ENCODE data around the gene PDCD6IP.
"Not testable (repeated sequence)": the region's sequence is repeated elsewhere in the genome, so short reads cannot be mapped to it uniquely, and the experiment has no call there.

The PDCD6IP gene, protein sequence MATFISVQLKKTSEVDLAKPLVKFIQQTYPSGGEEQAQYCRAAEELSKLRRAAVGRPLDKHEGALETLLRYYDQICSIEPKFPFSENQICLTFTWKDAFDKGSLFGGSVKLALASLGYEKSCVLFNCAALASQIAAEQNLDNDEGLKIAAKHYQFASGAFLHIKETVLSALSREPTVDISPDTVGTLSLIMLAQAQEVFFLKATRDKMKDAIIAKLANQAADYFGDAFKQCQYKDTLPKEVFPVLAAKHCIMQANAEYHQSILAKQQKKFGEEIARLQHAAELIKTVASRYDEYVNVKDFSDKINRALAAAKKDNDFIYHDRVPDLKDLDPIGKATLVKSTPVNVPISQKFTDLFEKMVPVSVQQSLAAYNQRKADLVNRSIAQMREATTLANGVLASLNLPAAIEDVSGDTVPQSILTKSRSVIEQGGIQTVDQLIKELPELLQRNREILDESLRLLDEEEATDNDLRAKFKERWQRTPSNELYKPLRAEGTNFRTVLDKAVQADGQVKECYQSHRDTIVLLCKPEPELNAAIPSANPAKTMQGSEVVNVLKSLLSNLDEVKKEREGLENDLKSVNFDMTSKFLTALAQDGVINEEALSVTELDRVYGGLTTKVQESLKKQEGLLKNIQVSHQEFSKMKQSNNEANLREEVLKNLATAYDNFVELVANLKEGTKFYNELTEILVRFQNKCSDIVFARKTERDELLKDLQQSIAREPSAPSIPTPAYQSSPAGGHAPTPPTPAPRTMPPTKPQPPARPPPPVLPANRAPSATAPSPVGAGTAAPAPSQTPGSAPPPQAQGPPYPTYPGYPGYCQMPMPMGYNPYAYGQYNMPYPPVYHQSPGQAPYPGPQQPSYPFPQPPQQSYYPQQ

DNA sequence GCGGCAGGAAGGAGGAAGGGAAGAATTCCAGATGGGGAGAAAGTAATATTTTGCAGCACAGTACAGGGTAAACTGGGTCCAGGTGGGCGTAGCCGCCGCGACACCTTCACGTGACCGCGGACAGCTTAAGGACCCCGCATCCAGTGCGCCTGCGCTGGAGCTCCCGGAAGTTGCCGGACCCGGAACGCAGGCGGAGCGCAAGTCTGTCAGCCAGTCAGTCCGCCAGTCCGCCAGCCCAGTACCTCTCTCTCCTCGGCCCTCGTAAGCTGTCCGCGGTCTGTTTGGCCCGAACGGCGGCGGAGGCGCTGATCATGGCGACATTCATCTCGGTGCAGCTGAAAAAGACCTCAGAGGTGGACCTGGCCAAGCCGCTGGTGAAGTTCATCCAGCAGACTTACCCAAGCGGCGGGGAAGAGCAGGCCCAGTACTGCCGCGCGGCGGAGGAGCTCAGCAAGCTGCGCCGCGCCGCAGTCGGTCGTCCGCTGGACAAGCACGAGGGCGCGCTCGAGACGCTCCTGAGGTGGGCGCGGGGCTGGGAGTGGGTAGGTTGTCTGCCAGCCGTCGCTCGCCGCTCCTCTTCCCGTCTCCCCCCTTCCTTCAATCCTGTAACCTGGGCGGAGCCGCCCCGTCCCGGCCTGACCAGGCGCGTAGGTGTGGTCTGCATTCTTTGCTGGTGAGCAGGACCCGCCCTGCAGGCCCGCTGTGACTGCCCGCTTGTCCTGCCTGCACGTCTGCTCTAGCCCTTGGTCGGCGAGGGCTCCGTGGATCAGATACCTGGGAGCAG is at the start of gene PDCD6IP:
Gene PDCD6IP, plus strand, starts transcription at position 213 of the 784 bp plus-strand sequence. Its CDS starts 99 bp downstream, at position 312.
- peak; percentile 17 to 83 for DNase-seq

DNA sequence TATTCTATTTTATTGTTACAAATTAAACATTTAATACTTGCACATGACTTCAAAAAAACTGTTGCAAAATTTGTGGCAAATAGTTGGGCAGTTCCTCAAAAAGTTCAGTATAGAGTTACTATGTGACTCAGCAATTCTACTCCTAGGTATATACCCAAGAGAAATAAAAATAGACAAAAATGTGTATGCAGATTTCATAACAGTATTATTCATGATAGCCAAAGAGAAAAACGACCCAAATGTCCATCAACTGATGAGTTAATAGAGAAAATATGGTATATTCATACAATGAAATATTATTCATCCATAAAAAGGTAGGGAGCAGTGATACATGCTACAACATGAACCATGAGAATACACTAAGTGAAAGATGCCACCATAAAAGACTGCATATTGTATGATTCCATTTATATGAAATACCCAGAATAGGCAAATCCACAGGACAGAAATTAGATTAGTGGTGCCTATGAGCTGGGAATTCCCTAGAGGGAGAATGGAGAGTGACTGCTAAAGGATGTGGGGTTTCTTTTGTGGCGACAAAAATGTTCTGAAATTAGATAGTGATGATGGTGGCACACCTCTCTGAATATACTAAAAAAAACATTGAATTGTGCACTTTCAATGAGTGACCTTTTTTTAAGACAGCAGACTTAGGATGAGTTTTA is 48.8 kb upstream of the PDCD6IP start:
- no peak for DNase-seq

DNA sequence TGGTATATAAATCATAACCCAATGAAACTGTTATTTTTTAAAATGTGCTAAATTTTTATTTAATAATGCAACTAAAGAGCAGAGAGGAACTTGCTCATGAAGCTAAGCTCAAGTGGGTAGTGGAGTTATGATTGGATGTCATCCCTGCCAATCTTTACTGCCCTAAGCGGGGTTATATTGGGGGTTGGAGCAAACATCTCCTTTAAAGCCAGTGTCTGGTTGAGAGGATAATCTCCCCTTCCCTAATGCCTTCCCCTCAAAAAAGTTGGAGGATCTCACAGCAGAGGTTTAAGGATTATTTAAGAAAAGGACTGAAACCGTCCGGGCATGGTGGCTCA is 48.2 kb upstream of the PDCD6IP start:
- no peak for DNase-seq

DNA sequence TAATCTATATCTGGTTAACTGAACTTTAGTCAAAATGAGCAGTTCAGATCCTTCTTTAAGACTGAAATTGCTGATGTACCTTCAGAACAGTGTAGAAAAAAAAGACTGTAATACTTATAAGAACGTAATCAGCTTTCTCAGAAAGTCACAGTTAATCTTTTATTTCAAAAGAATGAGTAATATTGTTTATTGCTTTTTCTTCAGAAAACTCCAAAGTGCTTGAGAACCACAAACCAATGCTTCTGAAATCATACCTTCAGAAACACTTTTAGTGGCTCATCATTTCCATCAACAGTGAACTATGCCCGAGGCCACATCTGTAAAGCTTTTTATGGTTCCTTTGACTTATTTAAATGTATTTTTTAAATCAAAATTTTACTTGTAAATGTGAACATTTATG is 47.1 kb upstream of the PDCD6IP start:
- no peak for DNase-seq

DNA sequence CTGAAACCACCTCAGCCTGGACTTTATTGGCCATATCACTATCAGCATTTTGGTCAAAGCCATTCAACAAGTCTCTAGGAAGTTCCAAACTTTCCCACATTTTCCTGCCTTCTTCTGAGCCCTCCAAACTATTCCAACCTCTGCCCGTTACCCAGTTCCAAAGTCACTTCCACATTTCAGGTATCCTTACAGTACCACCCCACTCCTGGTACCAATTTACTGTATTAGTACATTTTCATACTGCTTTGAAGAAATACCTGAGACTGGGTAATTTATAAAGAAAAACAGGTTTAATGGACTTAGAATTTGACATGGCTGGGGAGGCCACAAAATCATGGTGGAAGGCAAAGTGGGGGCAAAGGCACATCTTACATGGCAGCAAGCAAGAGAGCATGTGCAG is 44.0 kb upstream of the PDCD6IP start:
- DNase-seq = not testable (repeated sequence)

DNA sequence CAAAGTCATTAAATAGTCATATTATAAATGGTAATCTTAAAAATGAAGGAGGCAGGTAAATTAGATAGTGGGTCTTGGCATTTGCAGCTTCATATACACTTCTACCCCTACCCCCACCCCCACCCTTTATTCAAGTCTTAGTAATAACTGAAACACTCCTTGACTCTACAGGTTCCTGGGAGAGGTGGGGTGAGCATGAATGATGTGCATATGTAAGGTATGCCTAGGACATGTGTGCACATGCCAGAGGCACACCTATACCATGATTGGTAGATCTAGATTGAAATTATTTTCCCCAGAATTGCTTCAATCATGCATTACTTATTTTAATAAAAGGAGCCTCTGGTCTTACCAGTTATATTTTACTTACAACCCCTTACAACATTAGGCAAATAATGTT is 40.1 kb upstream of the PDCD6IP start:
- DNase-seq = no peak

DNA sequence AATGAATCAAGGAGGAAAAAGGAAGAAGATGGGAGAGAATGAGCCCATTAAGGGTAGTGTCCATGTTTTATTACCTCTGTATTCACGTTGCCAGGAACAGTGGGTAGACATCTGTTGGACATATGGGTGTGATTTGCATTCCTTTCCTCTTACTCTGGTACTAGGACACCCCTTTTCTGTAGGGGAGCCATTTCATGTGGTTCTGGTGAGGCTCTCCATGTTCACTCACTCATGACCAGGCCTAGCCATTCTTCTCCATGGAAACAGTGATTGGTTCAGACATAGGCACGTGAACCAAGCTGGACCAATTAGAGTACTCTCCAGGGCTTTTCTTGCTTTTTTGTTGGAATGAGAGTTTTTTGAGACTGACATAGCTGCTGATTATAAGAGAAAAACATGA is 39.6 kb upstream of the PDCD6IP start:
- no peak for DNase-seq

DNA sequence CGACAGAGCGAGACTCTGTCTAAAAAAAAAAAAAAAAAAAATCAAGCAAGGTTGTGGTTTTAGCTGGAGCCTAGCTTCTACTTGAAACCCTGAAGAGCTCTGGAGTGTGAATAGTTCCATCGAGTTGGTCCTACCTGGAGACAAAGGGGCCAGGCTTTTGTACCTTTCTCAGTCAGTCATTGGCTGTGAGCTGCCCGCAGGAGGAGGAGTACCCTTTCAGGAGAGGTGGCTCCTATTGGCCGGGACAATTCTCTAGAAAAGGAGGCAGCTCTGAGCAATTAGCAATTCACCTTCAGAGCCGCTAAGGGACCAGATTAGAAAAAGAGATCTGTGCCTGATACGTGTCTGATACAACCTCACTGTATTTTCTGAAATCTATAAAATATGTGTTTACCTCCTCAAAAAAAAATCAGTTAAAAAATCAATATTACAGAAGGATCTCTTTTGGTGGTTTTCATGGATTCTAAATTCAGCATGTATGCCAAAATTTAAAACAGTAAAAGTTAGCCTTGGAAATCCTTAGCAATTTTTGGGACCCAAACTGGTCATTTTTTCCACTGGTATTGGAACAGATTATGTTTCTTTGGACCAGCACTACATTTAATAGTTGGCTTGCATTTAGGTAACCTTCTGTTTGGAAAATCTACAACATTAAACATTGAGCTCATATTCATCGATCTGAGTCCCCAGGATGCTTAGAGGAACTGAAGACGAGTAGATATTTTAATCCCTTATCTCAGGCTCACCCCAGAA is 29.7 kb upstream of the PDCD6IP start:
- DNase-seq = no peak

DNA sequence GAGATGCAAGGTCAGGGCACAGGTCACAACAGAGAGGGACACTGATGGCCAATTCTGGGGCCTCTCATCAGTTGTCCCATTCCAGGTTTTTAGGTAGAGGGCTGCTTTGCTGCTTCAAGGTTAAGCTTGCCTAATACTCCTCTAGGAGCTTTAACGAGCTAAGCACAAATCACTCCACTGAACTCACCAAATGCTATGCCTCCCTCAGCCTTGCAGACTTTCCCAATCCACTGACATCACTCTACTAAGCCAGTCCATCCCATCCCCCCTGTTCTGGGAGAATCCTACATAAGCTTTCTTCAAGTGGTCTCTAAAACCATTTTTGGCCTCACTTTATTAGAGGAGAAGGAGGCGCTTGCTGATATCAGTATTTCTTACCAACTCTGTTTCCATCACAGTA is 24.8 kb upstream of the PDCD6IP start:
- DNase-seq = no peak

DNA sequence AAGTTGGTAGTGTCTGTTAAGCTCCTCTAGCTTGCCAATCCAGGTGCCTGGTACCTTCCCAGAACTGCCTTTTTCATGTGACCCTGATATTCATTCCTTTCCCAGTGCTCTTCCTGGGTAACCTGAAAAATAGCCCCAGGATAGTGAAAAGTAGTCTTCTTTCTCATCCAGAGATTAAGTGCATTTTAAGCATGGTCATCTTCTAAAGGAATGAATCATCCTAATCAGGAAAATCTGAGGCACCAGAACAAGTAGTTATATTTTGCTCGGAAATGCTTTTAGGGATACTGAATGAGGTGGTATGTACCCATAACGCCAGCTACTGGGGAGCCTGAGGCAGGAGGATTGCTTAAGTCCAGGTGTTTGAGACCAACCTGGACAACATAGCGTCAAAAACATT is 23.1 kb upstream of the PDCD6IP start:
- no peak for DNase-seq

DNA sequence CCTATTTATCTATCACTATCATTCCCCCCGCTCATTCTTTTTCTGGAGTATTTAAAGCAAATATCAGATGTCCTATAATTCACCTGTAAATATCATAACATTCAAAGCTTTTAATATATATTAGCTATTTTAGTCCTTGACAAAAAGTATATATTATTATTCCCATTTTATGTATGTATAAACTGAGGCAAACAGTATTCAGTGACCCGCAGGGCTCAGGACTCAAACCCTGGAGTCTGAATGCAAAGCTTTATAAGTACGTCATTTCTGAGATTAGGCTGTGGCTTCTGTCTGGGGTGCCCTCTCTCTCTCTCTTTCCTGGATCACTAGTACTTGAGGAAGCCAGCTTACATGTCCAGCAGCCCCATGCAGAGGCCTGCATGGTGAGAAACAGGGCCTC is 20.4 kb upstream of the PDCD6IP start:
- no peak for DNase-seq

DNA sequence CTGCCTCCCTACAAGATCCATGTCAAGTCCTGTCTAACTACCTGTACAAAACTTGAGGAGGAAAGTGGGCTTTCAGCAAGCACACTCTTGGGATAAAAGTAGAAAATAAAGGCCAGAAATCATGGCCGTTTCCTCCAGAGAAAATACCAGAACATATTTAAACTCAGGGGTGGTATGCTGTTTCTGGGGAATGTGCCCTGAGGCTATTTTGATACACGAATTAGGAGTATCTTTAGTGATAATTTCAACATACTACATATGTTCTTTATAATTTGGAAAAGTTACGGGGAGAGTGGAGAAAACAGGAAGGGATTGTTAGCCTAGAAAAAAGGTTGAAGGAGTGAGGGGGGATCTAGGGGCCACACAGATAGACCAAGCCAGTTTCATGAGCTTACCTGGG is 18.7 kb upstream of the PDCD6IP start:
- no peak for DNase-seq

DNA sequence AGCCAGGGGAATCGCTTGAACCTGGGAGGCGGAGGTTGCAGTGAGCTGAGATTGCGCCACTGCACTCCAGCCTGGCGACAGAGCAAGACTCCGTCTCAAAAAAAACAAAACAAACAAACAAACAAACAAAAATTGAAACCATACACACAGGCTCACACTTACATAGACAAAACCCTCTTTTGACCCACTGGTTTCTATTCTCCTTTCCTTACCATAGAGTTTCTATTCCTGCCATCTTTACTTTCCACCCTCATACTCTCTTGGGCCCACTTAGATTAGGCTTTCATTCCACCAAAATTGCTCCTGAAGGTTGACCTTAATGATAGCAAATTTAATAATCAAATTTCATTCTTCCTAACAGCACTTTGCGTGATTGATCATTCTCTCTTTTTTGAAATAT is 17.0 kb upstream of the PDCD6IP start:
- not testable (repeated sequence) for DNase-seq

DNA sequence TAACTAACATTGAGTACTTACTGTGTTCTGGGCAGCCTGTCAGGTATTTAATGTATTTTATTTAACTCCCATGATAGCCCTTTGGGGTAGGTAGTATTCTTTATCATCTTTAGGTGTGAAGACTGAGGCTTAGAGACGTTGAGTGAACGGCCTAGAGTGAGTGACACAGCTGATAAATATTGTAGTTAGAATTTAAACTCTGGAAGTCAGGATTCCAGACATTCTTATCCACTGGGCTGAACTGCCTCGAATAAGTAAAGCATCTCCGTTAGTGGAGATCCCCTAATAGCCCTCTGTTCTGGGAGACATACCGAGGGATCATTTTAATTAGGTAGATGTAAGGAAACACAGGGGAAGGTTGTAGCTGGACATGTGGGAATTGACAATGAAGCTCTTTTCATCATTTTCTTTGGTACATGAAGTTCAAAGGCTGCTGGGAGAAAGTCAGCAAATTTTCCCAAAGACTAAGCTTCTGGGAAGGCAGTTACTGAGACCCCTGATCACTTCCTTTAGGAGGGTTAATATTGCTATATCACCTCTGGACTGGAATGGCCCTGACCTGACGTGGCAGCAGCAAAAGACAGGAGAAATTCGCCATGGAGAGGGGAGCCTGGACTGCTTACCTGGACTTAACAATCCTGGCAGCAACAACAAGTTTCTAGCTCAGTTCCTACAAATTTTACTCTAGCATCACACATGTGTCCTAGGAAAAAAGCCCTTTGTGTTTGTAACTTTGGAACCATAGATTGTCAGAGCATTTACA is 11.7 kb upstream of the PDCD6IP start:
- DNase-seq = no peak

DNA sequence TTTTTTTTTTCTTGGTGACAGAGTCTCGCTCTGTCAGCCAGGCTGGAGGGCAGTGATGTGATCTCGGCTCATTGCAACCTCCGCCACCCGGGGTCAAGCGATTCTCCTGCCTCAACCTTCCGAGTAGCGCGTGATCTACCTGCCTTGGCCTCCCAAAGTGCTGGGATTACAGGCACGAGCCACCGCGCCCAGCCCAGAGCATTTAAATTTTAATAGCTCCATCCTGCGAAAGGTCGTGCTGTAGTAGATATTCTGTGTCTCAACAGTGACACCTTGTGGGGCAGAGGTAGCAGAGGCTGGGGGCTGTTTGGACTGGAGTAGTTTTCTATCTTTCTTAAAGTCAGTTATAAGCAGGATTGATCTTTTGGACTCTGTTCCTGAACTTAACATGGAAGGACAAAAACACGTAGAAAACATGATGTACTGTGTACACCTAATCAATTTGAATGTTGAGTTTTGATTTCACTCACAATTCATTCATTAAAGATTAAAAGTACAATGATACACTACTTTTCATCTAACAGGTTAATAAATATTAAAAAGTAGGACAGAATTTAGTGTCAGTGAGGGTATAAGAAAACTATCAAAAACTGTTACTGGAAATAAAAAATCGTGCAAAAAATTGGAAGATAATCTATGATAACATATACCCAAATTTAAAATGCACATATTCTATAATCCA is 11.0 kb upstream of the PDCD6IP start:
- DNase-seq = peak; percentile 4 to 38

DNA sequence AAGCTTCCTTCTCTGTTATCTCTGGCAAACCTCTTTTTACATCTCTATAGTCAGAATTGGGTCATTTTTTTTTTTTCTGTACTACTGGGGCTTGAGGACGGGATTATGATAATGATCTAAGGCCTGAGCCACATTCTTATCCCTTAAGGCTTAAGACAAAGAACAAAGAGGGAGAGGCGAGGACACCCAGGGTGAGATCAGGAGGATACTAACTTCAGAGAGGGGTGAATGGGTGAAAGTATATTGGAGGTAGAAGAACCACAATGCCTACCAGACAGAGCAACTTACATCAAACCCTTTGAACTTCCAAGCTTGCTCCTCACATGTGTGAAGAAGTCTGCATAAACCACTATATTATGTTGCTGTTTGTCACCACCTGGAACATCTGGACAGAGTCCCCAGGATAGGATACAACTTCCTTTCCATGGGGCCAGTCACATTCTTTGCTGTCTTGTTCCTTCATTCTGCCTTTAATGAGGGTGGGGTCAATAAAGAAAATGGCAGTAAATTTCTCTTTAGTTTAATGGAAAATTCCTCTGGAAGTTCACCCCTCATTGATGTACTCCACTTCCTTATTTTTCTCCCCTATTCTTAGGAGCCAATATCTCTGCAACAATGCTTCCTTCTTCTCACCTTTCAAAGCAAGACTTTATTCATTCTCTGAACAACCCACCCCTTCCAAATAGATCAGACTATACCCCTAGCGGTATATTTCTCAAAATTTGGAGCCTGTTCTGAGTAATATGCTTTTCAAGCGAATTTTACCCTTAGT is 9.1 kb upstream of the PDCD6IP start:
- no peak for DNase-seq

DNA sequence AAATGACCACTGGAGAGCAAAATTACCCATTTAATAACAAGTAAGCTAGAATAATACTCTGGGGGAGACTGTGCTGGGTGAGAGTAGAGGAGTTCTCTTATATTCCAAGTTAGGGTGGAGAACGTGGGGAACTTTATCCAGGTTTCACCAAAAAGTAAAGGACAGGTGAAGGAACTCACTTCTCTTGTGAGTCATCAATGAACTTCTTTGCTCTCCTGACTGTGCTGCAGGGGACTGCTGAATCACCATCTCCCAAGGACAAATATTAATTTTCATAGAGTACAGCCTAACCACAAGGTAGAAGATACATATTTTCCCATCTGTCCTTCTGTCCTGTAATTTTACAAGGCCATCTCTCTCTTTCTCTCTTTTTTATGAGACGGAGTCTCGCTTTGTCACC is 8.3 kb upstream of the PDCD6IP start:
- no peak for DNase-seq

DNA sequence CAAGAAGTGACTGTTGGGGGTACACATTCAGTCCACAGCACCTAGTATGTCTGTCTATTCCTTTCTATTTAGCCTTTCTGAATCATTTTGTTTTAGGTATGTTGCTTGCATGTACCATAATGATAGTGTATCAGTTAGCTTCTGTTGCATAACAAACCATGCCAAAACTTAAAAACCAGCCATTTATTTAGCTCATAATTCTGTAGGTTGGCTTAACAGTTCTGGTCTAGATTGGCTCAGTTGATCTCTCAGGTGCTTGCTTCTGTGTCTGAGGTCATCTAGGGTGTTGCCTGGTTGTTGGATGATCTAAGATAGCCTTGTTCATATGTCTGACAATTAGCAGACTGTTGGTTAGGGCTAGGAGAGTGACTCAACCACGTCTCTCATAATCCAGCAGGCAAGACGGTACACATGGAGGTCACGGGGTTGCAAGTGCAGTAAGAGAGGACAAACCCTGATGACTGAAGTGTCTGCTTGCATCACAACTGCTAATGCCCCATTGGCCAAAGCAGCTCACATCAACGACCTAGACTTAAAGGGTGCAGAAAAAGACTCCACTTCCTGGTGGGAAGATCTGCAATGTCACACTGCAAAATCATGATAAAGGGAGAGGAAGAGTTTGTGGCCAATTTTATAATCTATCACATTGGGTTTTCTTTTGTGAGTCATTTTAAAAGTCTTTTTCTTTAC is 6.8 kb upstream of the PDCD6IP start:
- no peak for DNase-seq

All from NCI-H446 (cell line).